Endothelial cell (in vitro differentiated cells): Measurements from ENCODE around the gene SKIDA1. TPM values are rescaled to one million over a fixed set of nuclear protein-coding genes. Genes with fewer than 3 reads are reported as not detected.
A peak's percentile ranks its signal among the peaks of the same experiment; 100 is the strongest.

ENCODE experiments used
- DNase-seq: peaks from one replicate; pipeline ENCODE4 v3.0.0; 2021; ENCODE audit warnings: low spot score
- H3K27ac Mint-ChIP-seq: one replicate; pipeline ENCODE4 v1.8.0; 2021; ENCODE audit warnings: mixed read lengths, inconsistent platforms; ENCODE audit not compliant: unreplicated experiment
- H3K27me3 Mint-ChIP-seq: one replicate; pipeline ENCODE4 v1.8.0; 2021; ENCODE audit warnings: mild to moderate bottlenecking, moderate library complexity, mixed read lengths, inconsistent platforms; ENCODE audit not compliant: unreplicated experiment
- H3K36me3 Mint-ChIP-seq: one replicate; pipeline ENCODE4 v1.8.0; 2021; ENCODE audit warnings: mild to moderate bottlenecking, low read depth, mixed read lengths, inconsistent platforms; ENCODE audit not compliant: unreplicated experiment
- H3K4me1 Mint-ChIP-seq: one replicate; pipeline ENCODE4 v1.8.0; 2021; ENCODE audit warnings: mild to moderate bottlenecking, mixed read lengths, inconsistent platforms; ENCODE audit not compliant: unreplicated experiment
- H3K4me3 Mint-ChIP-seq: one replicate; pipeline ENCODE4 v1.8.0; 2021; ENCODE audit warnings: mild to moderate bottlenecking, mixed read lengths, inconsistent platforms; ENCODE audit not compliant: unreplicated experiment
- H3K9me3 Mint-ChIP-seq: one replicate; pipeline ENCODE4 v1.8.0; 2021; ENCODE audit warnings: mixed read lengths, inconsistent platforms; ENCODE audit not compliant: unreplicated experiment
- total RNA-seq: library from RNA; stranded (reverse); fragmentation: NEBNext Ultra II Directional; extraction: Animal tissue kit (Norgen Biotek cat#: 25700); gene quantifications from one replicate; pipeline ENCODE4 v1.2.1, GENCODE V29; 2021; ENCODE audit not compliant: unreplicated experiment
- TF ChIP-seq, protein P1 (sequence below): fragments of 200-600 bp; sonication (generic); IDR thresholded peaks from one replicate; pipeline ENCODE4 v1.5.0; 2021; ENCODE audit warnings: antibody characterized with exemption; ENCODE audit not compliant: unreplicated experiment

The SKIDA1 gene
- total RNA-seq, 1 donor from 2014 or later = 5.9 TPM

- H3K27me3 Mint-ChIP-seq = peaks cover 15% of the 10 kb centered on the region
- peaks cover 22% of the 10 kb centered on the region for H3K36me3 Mint-ChIP-seq
- TF ChIP-seq, protein P1, sequence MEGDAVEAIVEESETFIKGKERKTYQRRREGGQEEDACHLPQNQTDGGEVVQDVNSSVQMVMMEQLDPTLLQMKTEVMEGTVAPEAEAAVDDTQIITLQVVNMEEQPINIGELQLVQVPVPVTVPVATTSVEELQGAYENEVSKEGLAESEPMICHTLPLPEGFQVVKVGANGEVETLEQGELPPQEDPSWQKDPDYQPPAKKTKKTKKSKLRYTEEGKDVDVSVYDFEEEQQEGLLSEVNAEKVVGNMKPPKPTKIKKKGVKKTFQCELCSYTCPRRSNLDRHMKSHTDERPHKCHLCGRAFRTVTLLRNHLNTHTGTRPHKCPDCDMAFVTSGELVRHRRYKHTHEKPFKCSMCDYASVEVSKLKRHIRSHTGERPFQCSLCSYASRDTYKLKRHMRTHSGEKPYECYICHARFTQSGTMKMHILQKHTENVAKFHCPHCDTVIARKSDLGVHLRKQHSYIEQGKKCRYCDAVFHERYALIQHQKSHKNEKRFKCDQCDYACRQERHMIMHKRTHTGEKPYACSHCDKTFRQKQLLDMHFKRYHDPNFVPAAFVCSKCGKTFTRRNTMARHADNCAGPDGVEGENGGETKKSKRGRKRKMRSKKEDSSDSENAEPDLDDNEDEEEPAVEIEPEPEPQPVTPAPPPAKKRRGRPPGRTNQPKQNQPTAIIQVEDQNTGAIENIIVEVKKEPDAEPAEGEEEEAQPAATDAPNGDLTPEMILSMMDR = no peak
- no peaks in the 10 kb centered on the region for H3K9me3 Mint-ChIP-seq
- no peak for DNase-seq
- H3K27ac Mint-ChIP-seq = no peak overlapping the region
- H3K4me3 Mint-ChIP-seq = no peak overlapping the region
- peaks cover 69% of the 10 kb centered on the region for H3K4me1 Mint-ChIP-seq
Measured at GRCh38 chr10:21521751-21522533, 3.5 kb downstream of the SKIDA1 start.

GRCh38 chr10:21520949-21521348 lies 4.5 kb downstream of the SKIDA1 start:
- no peak for DNase-seq
- Mint-ChIP-seq H3K27ac (peak overlapping the region; percentile 32), H3K36me3 (peaks cover 19% of the 10 kb centered on the region), H3K4me1 (peaks cover 65% of the 10 kb centered on the region), H3K27me3 (peaks cover 12% of the 10 kb centered on the region), H3K9me3 (no peaks in the 10 kb centered on the region), H3K4me3 (peak overlapping the region; percentile 22)
- TF ChIP-seq, protein P1 = no peak

DNA sequence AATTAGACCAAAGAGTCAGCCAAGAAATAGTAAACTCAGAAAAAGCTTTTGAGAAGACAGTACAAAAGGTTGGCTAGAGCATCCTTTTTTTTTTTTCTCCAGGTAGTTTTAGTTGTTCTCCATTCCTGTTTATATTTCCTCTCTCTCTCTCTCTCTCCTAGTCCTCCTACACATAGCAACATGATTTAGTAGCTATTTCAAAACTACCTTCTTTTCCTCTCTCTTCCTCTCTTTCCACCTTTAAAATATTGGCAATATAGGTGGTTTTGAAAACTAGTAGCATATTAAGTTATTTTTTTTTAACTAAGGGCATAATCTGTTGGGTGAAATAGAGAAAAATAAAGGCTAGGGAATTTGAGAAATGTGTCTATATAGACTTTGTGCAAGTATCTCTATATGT lies 5.0 kb downstream of the SKIDA1 start:
- TF ChIP-seq, protein P1 = no peak
- Mint-ChIP-seq H3K36me3 (peaks cover 22% of the 10 kb centered on the region), H3K27me3 (peaks cover 13% of the 10 kb centered on the region), H3K9me3 (no peaks in the 10 kb centered on the region), H3K4me1 (peaks cover 69% of the 10 kb centered on the region), H3K27ac (peak overlapping the region; percentile 20), H3K4me3 (peak overlapping the region; percentile 45)
- DNase-seq = no peak

- TF ChIP-seq, protein P1 = no peak
- Mint-ChIP-seq H3K27ac (peak overlapping the region; percentile 95), H3K9me3 (no peaks in the 10 kb centered on the region), H3K4me1 (peaks cover 66% of the 10 kb centered on the region), H3K4me3 (peak overlapping the region; percentile 97), H3K27me3 (peaks cover 11% of the 10 kb centered on the region), H3K36me3 (peaks cover 18% of the 10 kb centered on the region)
- DNase-seq = no peak
Measured at GRCh38 chr10:21519941-21520436, 5.5 kb downstream of the SKIDA1 start.

- Mint-ChIP-seq H3K27me3 (peaks cover 11% of the 10 kb centered on the region), H3K9me3 (no peaks in the 10 kb centered on the region), H3K27ac (peak overlapping the region; percentile 95), H3K4me3 (peak overlapping the region; percentile 97), H3K36me3 (peaks cover 17% of the 10 kb centered on the region), H3K4me1 (peaks cover 64% of the 10 kb centered on the region)
- DNase-seq = no peak
- TF ChIP-seq, protein P1 = no peak
Measured at GRCh38 chr10:21519397-21519933, 6.0 kb downstream of the SKIDA1 start.
